Upper lobe of right lung (tissue), 1 donor: ENCODE measurements around the gene RAX. TPM values are rescaled to one million over a fixed set of nuclear protein-coding genes. Genes with fewer than 3 reads are reported as not detected.

Experiments used
- ATAC-seq: fragments of 200-7000 bp; cut with Tn5 transposase; one replicate; pipeline ENCODE4 v1.9.1; 2020; ENCODE audit warnings: mild to moderate bottlenecking, moderate library complexity
- DNase-seq: peaks from one replicate; pipeline ENCODE4 v3.0.0-alpha.2; 2020
- H3K27ac ChIP-seq: fragments of 200-600 bp; one replicate; pipeline ENCODE4 v1.8.0; 2022
- H3K27me3 ChIP-seq: fragments of 200-600 bp; one replicate; pipeline ENCODE4 v1.8.0; 2022; ENCODE audit warnings: mild to moderate bottlenecking
- H3K36me3 ChIP-seq: fragments of 200-600 bp; one replicate; pipeline ENCODE4 v1.8.0; 2022
- H3K4me1 ChIP-seq: fragments of 200-600 bp; one replicate; pipeline ENCODE4 v1.8.0; 2022
- H3K4me3 ChIP-seq: fragments of 200-600 bp; one replicate; pipeline ENCODE4 v1.8.0; 2022; ENCODE audit warnings: mild to moderate bottlenecking
- H3K9me3 ChIP-seq: fragments of 200-600 bp; one replicate; pipeline ENCODE4 v1.8.0; 2022
- CTCF ChIP-seq: fragments of 200-600 bp; IDR thresholded peaks from one replicate; pipeline ENCODE4 v1.8.0; 2022; ENCODE audit warnings: antibody characterized with exemption
- intact Hi-C: fragments of 100-400 bp; cut with DNase I; formaldehyde crosslinking; loops from one replicate; pipeline ENCODE4 v1.11.0; 2022
- total RNA-seq: library from RNA; stranded (reverse); fragmentation: NEBNext Ultra II Directional; extraction: Animal tissue kit (Norgen Biotek cat#: 25700); gene quantifications from one replicate; pipeline ENCODE4 v1.2.1, GENCODE V29; 2021
- donor health status: DM: no; HTN: yes; CAD: no; lungs with severe emphysema.

RAX gene
- total RNA-seq, 1 donor from 2014 or later, result not detected

- no peak for TF ChIP-seq CTCF
- Histone ChIP-seq H3K9me3 (no peaks in the 10 kb centered on the region), H3K36me3 (no peaks in the 10 kb centered on the region), H3K4me1 (no peaks in the 10 kb centered on the region), H3K27me3 (peaks cover 80% of the 10 kb centered on the region), H3K4me3 (no peak overlapping the region), H3K27ac (no peak overlapping the region)
- intact Hi-C loops, result no loop called here
- DNase-seq (no peak), ATAC-seq (no peak)
Measured at GRCh38 chr18:59275406-59275949, 2.2 kb upstream of the RAX start.

GRCh38 chr18:59274533-59274928 lies 1.3 kb upstream of the RAX start:
- Histone ChIP-seq H3K27me3 (peaks cover 81% of the 10 kb centered on the region), H3K9me3 (no peaks in the 10 kb centered on the region), H3K4me3 (no peak overlapping the region), H3K36me3 (no peaks in the 10 kb centered on the region), H3K27ac (no peak overlapping the region), H3K4me1 (no peaks in the 10 kb centered on the region)
- TF ChIP-seq CTCF, result no peak
- intact Hi-C loops, result no loop called here
- ATAC-seq (no peak), DNase-seq (no peak)

GRCh38 chr18:59273759-59274532 lies 692 bp upstream of the RAX start:
- Histone ChIP-seq H3K4me1 (no peaks in the 10 kb centered on the region), H3K4me3 (no peak overlapping the region), H3K27ac (no peak overlapping the region), H3K9me3 (no peaks in the 10 kb centered on the region), H3K36me3 (no peaks in the 10 kb centered on the region), H3K27me3 (peaks cover 80% of the 10 kb centered on the region)
- DNase-seq, result no peak
- TF ChIP-seq CTCF, result no peak
- no peak for ATAC-seq
- intact Hi-C loops, result no loop called here

- intact Hi-C loops, result no loop called here
- no peaks in the 10 kb centered on the region for H3K36me3 ChIP-seq
- H3K9me3 ChIP-seq, result no peaks in the 10 kb centered on the region
- peak overlapping the region; percentile 14 for H3K4me3 ChIP-seq
- TF ChIP-seq CTCF, result no peak
- ATAC-seq (no peak), DNase-seq (no peak)
- peaks cover 5% of the 10 kb centered on the region for H3K4me1 ChIP-seq
- H3K27me3 ChIP-seq, result peaks cover 91% of the 10 kb centered on the region
- no peak overlapping the region for H3K27ac ChIP-seq
Measured at GRCh38 chr18:59272221-59272888, 899 bp downstream of the RAX start.

- intact Hi-C loops, result no loop called here
- Histone ChIP-seq H3K4me1 (peaks cover 5% of the 10 kb centered on the region), H3K4me3 (no peak overlapping the region), H3K27me3 (peaks cover 96% of the 10 kb centered on the region), H3K36me3 (no peaks in the 10 kb centered on the region), H3K9me3 (no peaks in the 10 kb centered on the region), H3K27ac (no peak overlapping the region)
- DNase-seq (no peak), ATAC-seq (no peak)
- TF ChIP-seq CTCF, result no peak
Measured at GRCh38 chr18:59271606-59272220, 1.5 kb downstream of the RAX start.
